Measurements from ENCODE around the gene SCPEP1. TPM values are rescaled to one million over a fixed set of nuclear protein-coding genes. Genes with fewer than 3 reads are reported as not detected.
"Not testable (repeated sequence)": the region's sequence is repeated elsewhere in the genome, so short reads cannot be mapped to it uniquely, and the experiment has no call there.

Gene SCPEP1
- total RNA-seq, 1 donor from 2014 or later: 48.3 TPM

- no peak for TF ChIP-seq CTCF (IDR thresholded peaks at IDR 0.05; ENCODE audit: unreplicated experiment)
- peaks cover 23% of the 10 kb centered on the region for H3K4me1 Mint-ChIP-seq (ENCODE audit: low read depth)
- H3K36me3 Mint-ChIP-seq (ENCODE audit: insufficient read depth): peaks cover 12% of the 10 kb centered on the region
- DNase-seq (ENCODE audit: low spot score, unreplicated experiment): no peak
- no peak overlapping the region for H3K27ac Mint-ChIP-seq
- no peak overlapping the region for H3K4me3 Mint-ChIP-seq (ENCODE audit: low read depth)
- peaks cover 9% of the 10 kb centered on the region for H3K9me3 Mint-ChIP-seq (ENCODE audit: low read depth)
- H3K27me3 Mint-ChIP-seq: no peaks in the 10 kb centered on the region
Measured at GRCh38 chr17:56975656-56976055, 2.3 kb upstream of the SCPEP1 start.

DNA sequence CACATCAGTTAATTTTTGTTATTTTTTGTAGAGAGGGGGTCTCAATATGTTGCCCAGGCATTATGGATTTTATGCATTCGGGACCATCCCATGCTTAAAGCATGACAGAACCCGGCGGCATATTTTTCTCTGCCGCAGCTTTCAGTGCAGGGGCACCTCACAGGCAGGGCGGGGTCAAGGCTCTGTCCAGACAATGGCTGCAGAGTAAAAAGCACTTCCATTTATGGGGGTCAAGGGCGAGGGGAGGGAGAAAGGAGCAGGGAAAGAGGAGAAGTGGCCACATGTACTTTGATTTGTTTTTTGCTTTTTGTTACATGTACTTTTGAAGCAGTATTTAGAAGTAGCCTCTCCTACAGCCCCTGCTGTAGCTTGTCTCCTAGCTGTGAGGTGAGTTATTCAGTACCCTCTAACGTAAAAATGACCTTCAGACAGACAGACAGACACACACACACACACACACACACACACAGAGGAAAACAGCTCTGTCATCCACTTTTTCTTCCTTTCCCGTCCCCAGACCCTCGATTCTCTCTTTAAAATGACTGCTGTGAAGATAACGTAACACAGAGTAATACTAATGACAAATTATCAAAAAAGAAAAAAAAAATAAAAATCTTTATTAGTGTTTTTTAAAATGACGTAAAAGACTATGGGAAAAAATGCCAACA is 856 bp upstream of the SCPEP1 start:
- DNase-seq (ENCODE audit: low spot score, unreplicated experiment): no peak
- Mint-ChIP-seq H3K4me1 (ENCODE audit: low read depth) (peaks cover 20% of the 10 kb centered on the region), H3K36me3 (ENCODE audit: insufficient read depth) (peaks cover 3% of the 10 kb centered on the region), H3K27me3 (no peaks in the 10 kb centered on the region), H3K4me3 (ENCODE audit: low read depth) (peak overlapping the region; percentile 61), H3K27ac (peak overlapping the region; percentile 45), H3K9me3 (ENCODE audit: low read depth) (peaks cover 3% of the 10 kb centered on the region)
- no peak for TF ChIP-seq CTCF (IDR thresholded peaks at IDR 0.05; ENCODE audit: unreplicated experiment)

DNA sequence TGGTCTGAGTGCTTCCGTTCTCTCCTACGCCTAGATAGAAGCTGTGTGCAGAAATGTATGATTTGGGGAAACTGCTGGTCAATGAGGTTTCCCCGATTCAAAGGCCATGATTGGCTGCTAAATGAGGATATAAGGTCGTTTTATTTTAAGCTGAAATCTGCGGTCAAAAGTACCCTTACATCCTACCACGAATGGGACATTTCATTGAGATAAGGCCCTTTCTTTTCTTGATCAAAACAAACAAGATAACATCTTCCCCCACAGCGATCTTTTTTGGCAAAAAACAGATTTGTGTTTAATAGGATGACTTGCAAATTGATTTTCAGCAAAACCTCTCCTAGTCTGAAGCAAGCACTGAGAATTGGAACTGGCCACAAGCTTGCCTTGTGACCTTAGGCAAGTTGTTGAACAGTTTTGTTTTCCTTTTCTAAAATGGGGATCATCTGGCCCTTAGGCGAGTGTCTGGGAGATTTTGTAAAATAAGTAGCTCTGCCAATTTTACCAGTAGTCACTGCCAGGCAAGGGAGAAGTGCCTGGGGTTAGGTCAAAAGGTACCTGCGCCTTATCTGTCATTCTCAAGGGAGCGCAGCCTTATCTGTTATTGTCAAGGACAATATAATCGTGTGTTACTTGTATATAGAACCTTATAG is 635 bp downstream of the SCPEP1 start:
- H3K27me3 Mint-ChIP-seq: no peaks in the 10 kb centered on the region
- H3K4me3 Mint-ChIP-seq (ENCODE audit: low read depth): peak overlapping the region; percentile 83
- DNase-seq (ENCODE audit: low spot score, unreplicated experiment): no peak
- no peaks in the 10 kb centered on the region for H3K36me3 Mint-ChIP-seq (ENCODE audit: insufficient read depth)
- H3K4me1 Mint-ChIP-seq (ENCODE audit: low read depth): peaks cover 17% of the 10 kb centered on the region
- H3K27ac Mint-ChIP-seq: no peak overlapping the region
- no peaks in the 10 kb centered on the region for H3K9me3 Mint-ChIP-seq (ENCODE audit: low read depth)
- no peak for TF ChIP-seq CTCF (IDR thresholded peaks at IDR 0.05; ENCODE audit: unreplicated experiment)

DNA sequence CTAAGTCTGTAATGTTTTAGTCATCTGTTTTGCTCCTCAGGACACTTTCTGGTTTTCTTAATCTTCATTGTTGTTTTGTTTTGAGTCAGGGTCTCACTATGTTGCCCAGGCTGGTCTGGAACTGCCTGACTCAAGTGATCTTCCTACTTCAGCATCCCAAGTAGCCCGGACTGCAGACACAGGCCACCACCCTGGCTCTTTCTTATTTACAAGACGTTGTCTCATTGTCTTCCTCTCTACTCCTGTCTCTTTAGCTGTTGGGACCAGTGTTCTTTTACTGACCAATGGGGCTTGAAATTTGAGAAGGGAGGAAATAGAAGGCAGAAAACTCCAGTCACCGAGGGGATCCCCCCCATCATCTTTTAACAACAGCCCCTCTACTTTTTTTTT is 1.2 kb downstream of the SCPEP1 start:
- Mint-ChIP-seq H3K4me3 (ENCODE audit: low read depth) (peak overlapping the region; percentile 83), H3K36me3 (ENCODE audit: insufficient read depth) (no peaks in the 10 kb centered on the region), H3K9me3 (ENCODE audit: low read depth) (no peaks in the 10 kb centered on the region), H3K27me3 (no peaks in the 10 kb centered on the region), H3K4me1 (ENCODE audit: low read depth) (peaks cover 17% of the 10 kb centered on the region), H3K27ac (no peak overlapping the region)
- no peak for DNase-seq (ENCODE audit: low spot score, unreplicated experiment)
- no peak for TF ChIP-seq CTCF (IDR thresholded peaks at IDR 0.05; ENCODE audit: unreplicated experiment)

GRCh38 chr17:56980526-56980925 is 2.6 kb downstream of the SCPEP1 start:
- DNase-seq (ENCODE audit: low spot score, unreplicated experiment); H3K27me3 Mint-ChIP-seq; H3K36me3 Mint-ChIP-seq (ENCODE audit: insufficient read depth); H3K9me3 Mint-ChIP-seq (ENCODE audit: low read depth); H3K4me3 Mint-ChIP-seq (ENCODE audit: low read depth); H3K27ac Mint-ChIP-seq: not testable (repeated sequence)
- H3K4me1 Mint-ChIP-seq (ENCODE audit: low read depth): peaks cover 17% of the 10 kb centered on the region

DNA sequence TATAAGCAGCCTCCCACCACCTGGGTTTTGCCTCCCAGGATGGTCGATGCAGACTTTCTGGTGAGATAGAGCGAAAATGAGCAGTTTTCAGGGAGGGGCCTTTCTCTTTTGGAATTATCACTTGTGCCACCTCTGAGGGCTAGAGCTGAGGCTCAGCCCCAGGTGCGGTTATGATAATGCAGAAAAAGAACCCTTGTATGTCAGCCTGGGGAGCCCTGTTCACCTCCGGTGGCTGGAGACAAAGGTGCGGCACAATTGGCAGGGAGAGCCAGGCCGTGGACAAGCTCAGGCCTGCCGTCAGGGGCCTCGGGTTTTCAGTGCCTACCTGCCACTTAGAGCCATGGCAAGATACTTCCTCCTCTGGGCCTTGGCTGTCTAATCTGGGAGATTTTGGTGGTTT is 4.4 kb downstream of the SCPEP1 start:
- Mint-ChIP-seq H3K36me3 (ENCODE audit: insufficient read depth) (peaks cover 13% of the 10 kb centered on the region), H3K27ac (no peak overlapping the region), H3K27me3 (no peaks in the 10 kb centered on the region), H3K4me3 (ENCODE audit: low read depth) (no peak overlapping the region), H3K9me3 (ENCODE audit: low read depth) (no peaks in the 10 kb centered on the region), H3K4me1 (ENCODE audit: low read depth) (peaks cover 12% of the 10 kb centered on the region)
- TF ChIP-seq CTCF (IDR thresholded peaks at IDR 0.05; ENCODE audit: unreplicated experiment): no peak
- no peak for DNase-seq (ENCODE audit: low spot score, unreplicated experiment)

Measured in progenitor cell of endocrine pancreas (in vitro differentiated cells).